ENCODE results near the gene ACAD10. TPM values are rescaled to one million over a fixed set of nuclear protein-coding genes. Genes with fewer than 3 reads are reported as not detected.

The ACAD10 gene
- total RNA-seq (2022; extraction: Qiagen RNA extraction) = 9.2 to 12.1 TPM (median 9.4 TPM) in 5 replicates

DNA sequence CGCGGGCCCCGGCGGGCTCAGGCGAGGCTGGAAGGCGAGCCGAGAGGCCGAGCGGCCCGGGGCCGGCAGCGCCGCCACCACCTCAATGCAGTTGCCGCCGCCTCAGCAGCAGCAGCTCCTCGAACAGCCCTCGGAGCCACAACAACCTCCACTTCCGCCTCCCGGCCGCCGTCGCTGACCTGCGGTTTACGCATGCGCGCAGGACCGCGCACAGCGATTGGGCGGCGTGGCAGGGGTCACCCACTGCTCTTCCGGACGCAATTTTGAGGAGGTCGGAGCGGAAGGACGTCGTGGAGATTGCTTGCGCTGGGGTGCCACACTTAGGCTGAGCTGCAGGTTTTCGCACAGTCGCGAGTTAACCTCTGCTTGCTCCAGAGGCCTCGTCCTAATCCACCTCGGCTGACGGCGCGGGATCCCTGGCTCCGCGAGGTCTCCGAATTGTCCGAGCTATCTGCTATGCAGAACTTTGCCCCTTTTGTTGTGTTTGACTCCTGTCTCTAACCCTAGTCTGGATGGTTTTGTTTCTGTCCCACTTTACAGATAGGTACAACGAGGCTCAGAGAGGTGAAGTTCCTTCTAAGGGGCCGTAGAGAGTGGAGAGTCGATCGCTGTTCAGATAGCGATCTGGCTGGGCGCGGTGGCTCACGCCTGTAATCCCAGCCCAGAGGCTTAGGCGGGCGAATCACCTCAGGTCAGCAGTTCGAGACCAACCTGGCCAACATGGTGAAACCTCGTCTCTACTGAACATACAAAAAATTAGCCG is at the start of gene ACAD10, which contains the start of gene BRAP:
Gene ACAD10 (plus strand): TSS at position 243 of the 763 bp plus-strand sequence. CDS start 6,657 bp downstream, outside the sequence.
Gene BRAP (minus strand): TSS at position 146 of the 763 bp plus-strand sequence. CDS start 164 bp downstream, outside the sequence.

DNA sequence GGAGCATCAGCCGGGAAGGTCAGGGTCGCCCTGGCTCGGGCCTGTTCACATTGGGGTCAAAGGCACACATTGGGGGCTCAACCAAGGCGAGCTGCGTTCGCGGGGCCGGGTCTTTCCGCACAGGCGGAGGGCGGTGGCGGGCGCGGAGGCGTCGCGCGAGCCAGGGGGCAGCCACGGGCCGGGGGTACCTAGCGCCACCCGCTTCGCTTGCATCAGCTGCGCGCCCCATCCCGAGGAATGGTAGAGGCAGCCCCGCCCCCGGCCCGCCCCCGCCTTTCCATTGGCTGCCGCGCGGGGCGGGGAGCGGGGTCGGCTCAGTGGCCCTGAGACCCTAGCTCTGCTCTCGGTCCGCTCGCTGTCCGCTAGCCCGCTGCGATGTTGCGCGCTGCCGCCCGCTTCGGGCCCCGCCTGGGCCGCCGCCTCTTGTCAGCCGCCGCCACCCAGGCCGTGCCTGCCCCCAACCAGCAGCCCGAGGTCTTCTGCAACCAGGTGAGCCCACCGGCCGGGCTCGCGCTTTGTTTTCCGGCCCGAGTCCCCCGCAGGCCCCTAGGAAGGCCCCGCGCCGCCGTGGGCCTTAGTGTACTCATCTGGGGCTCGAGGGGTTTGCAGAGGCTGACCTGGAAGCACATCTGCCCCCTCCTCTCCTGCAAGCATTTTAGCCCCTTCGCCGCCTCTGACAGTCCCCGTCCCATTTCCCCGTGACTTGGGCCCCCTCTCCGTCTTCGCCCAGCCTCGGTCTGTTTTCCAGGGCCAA is 80.9 kb downstream of the ACAD10 start, which contains the start of gene ALDH2:
Gene ALDH2 (plus strand): TSS at position 326 of the 754 bp plus-strand sequence. CDS start 50 bp downstream, at position 376.

Other genes starting within 250 kb of the ACAD10 start
- gene ATXN2, start 86.7 kb upstream of the ACAD10 start, total RNA-seq (2022; extraction: Qiagen RNA extraction) = 42.1 to 50.8 TPM (median 46.2 TPM) in 5 replicates
- gene BRAP, start 97 bp upstream of the ACAD10 start, total RNA-seq (2022; extraction: Qiagen RNA extraction) = 11.1 to 14.0 TPM (median 13.4 TPM) in 5 replicates
- 67.9 to 95.4 TPM (median 94.5 TPM) in 5 replicates for gene ALDH2, start 80.9 kb downstream of the ACAD10 start, total RNA-seq (2022; extraction: Qiagen RNA extraction)
- gene MAPKAPK5, start 156.2 kb downstream of the ACAD10 start, total RNA-seq (2022; extraction: Qiagen RNA extraction) = 51.9 to 57.9 TPM (median 56.6 TPM) in 5 replicates

Data from A549 treated with CORT108297 at 1 μM for 4 hours (cell line).